GM20431 (cell line): ENCODE results near the gene CERS6.
"Not testable (repeated sequence)": the region's sequence is repeated elsewhere in the genome, so short reads cannot be mapped to it uniquely, and the experiment has no call there.

Source experiments
- in situ Hi-C: fragments of 300-500 bp; cut with MseI, MboI; formaldehyde crosslinking; loops from one replicate; pipeline ENCODE4 v1.15.0; 2020; ENCODE audit warnings: low sequenced_read_pairs; ENCODE audit not compliant: unreplicated experiment

Gene CERS6

DNA sequence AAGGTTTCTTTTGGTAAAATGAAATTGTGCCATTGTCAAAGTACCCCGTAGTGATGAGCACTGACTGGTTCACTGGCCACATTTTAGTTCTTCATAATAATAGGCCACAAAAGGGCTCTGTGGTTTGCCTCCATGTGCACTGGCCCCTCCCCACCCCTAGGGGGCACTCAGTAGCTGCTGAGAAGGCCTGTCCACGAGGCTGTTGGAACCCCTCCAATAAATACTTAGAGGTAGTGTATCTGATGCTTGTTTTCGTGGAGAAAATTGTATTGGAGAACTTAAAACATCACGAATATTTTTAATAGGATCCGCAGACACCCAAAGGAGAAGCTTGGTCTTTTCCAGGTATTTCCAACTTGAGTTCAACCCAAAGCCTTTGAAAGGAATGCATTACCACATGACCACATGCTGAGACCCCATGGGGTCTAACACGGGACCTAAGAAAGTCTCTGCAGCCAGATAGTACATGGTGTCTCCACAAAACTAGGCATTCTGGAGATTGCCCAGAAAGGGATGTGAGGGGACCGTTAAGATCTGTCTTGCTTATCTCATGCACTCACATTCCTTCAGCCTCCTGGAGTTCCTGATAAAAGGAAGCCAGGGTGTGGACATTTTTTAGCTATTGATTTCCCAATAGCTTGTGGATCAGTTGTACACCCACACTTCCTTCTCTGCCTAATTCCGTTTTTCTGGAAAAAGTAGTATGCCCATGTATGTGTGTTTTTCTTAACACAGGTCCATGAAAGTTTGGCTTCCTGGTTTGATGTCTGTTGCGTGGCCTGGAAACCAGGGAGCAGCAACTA is 317.8 kb downstream of the CERS6 start:
- in situ Hi-C loops = no loop called here

- in situ Hi-C loops = no loop called here
Measured at GRCh38 chr2:168775837-168776236, 319.8 kb downstream of the CERS6 start.

DNA sequence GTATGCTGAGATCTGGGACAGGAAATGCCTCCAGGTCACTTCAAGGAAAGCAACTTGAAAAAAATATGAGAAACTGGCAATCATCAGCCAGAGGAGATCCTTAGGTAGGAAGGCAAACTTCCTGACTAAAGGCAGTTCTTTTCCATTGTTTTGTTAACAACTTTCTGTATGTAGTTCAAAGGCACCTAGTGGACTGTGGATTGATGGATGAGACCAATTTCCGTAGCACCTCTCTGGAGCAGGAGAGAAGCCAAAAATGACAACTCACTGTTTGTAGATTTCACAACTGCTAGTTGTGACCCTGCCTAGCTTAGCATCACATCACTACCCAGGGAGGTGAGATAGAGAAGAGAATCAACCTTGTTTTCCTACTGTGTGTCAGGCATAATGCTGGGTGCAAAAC is 324.6 kb downstream of the CERS6 start:
- in situ Hi-C loops = no loop called here

DNA sequence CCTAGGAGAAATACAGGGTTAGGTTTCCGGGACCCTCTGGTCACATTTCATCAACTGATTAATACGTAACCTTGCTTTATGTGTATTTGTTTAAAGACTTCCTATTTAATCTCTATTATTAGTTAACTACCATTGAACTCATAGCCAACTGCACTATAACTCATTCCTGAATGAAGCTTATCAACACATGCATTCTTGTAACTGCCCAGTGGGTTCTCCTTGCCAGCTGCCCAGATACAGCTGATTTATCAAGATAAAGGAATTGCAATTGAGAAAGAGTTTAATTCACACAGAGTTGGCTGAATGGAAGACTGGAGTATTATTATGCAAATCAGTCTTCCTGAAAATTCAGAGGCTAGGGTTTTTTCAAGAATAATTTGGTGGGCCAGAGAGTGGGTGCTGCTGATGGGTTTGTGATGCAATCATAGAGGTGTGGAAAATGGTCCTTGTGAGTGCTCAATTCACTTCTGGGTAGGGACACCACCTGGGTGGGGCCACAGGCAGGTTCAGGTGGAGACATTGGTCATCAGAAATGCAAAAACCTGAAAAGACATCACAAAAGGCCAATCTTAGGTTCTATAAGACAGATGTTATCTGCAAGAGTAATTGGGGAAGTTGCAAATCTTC is 325.2 kb downstream of the CERS6 start:
- in situ Hi-C loops = no loop called here

DNA sequence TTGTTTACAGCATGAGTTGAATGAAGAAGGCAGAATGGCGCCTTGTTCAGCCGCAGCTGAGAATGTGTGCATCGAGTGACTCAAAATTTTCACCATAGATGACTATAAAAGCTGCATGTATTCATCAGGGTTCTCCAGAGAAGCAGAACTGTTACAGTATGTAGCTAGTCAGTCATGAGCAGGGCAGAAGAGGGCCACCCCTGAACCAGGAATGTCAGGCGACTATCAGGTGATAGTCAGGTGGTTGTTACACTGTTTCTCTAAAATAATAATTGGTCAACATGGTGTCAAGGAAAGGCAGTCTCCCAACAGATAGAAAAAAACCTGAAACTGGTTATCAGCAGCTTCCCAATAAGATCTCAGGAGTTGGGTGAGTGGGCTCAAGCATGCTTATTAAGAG is 326.2 kb downstream of the CERS6 start:
- in situ Hi-C loops = no loop called here

- in situ Hi-C loops = no loop called here
Measured at GRCh38 chr2:168784993-168785392, 328.9 kb downstream of the CERS6 start.

DNA sequence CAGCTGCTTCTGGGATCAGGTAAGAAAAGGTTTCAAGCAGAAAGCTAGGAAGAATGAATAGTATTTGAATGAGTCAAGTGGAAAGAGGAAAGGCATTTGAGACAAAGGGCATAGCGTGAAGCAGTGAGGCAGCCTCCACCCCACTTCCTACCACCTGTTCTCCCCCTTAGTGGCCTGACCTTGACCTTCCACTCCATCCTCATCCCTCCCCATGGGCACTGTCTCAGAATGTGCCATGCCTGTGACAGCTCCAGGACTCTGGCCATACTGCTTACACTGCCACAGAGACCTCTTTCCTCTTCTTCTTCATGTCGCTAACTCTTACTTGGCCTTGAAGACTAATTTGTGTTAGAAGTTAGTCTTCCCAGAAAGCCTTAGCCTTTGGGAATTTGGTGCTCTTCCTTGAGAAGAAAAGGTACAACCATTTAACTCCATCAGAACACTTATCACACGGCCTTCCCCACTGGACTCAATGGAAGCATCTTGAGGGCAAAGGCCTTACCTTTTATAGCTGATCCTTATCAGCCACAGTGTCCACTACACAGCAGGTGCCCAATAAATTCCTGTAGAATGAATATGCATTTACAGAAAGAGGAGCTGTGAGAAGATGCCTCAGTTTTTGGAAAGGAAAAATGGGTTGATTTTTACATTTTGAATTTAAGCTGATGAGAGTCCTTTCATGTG is 331.2 kb downstream of the CERS6 start:
- in situ Hi-C loops = no loop called here

GRCh38 chr2:168787782-168788376 is 331.8 kb downstream of the CERS6 start:
- in situ Hi-C loops = no loop called here

GRCh38 chr2:168789776-168790175 is 333.7 kb downstream of the CERS6 start:
- in situ Hi-C loops = no loop called here

DNA sequence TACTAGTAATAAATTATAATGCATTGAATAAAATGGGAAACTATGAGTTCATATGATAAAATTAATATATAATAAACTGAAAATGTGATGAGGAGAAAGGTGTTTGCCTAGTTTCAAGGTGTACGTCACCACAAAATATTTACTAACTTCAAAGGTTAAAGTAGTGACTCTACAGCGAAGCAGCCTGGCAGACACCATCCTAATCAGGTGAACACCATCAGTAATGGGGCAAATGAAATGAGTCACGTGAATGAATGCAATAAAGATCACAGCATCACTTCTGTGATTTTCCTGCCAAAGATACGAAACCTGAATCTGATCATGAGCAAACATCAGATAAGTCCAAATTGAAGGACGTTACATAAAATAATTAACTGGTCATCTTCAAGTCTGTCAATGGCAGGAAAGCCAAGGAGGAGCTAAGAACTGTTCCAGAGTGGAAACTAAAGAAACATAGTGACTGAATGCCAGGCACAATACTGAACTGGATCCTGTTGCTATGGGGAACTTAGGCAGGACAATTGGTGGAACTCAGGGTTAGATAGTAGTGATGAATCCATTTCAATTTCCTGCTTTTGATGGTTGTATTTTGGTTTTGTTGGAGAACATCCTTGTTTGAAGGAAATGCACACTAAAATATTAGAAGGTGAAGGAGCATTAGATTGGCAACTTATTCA is 334.3 kb downstream of the CERS6 start:
- in situ Hi-C loops = no loop called here

- in situ Hi-C loops = not testable (repeated sequence)
Measured at GRCh38 chr2:168791140-168791539, 335.1 kb downstream of the CERS6 start.

DNA sequence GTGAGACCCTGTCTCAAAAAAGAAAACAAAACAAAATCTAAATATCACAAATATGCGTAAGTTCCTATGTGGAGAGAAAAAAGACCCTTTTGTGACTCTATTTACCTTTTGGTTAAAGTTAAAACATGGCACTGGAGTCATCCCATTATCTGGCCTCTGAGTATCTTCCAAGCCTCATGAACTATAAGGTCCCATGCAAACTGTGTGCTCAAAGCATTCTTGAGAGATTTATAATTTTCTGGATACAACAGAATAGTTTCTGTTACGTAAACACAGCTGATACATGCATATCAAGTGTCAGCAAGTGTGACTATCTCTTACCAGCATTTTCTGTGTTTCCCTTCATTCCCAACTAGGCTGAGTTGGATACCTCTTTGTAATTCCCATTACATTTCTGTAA is 337.5 kb downstream of the CERS6 start:
- in situ Hi-C loops = no loop called here

GRCh38 chr2:168794968-168795367 is 338.9 kb downstream of the CERS6 start:
- in situ Hi-C loops = no loop called here

DNA sequence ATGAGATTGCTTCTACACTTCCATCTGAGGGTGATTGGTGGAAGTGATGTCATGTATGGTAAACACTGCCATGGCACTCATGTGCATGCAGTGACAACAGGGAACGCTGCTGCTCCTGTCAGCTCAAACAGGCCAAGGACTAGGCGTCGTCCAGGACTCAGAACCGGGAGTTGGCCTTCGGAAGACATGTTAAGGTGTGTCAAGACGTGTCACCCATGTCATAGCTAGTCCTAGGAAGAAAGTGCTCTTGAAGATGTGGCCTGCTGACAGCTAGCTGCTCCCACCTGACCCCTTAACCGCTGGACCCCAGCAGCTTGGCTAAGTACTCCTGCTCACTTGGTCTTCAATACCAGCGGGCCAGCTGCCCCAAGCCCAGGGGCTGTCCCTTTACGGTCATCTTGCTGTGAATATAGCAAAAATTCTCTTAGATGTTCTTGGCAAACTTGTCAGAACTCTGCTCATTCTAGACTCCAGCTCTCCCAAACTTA is 340.1 kb downstream of the CERS6 start:
- in situ Hi-C loops = no loop called here

- in situ Hi-C loops = no loop called here
Measured at GRCh38 chr2:168796583-168797285, 340.7 kb downstream of the CERS6 start.

GRCh38 chr2:168797286-168797655 is 341.2 kb downstream of the CERS6 start:
- in situ Hi-C loops = no loop called here

DNA sequence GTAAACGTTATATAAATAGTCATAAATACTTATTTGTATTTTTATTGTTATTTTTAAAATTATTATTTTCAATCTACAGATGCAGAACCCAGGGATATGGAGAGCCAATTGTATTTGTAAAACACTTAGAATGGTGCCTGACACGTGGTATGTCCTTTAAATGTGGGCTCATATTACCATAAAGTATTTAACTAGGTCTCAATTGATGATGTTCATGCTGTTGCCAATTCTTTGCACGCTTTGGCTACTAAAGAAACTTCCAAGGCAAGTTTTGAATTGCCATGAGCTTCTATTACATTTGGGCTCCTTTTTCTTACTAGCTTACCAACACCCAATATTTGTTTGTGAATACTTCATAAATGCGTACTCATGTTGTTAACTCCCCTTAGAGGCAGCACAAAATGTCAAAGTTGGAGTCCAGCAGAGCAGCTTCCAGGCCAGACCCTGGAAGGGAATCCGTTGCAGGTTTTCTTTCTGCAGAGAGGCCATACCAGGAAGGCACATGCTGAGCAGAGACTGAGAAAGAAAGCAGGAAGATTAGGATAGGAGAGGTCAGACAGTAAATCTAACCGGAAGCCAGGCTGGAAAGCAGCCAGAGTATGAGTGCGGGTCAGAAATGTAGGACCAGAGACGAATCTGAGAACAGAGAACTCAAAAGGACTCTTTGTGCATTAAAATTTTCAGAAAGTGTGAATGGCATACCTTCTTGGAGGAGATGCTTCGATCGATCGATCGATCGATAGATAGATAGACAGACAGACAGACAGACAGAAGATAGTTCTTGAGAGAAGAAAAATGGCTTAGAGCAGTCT is 342.2 kb downstream of the CERS6 start:
- in situ Hi-C loops = no loop called here

DNA sequence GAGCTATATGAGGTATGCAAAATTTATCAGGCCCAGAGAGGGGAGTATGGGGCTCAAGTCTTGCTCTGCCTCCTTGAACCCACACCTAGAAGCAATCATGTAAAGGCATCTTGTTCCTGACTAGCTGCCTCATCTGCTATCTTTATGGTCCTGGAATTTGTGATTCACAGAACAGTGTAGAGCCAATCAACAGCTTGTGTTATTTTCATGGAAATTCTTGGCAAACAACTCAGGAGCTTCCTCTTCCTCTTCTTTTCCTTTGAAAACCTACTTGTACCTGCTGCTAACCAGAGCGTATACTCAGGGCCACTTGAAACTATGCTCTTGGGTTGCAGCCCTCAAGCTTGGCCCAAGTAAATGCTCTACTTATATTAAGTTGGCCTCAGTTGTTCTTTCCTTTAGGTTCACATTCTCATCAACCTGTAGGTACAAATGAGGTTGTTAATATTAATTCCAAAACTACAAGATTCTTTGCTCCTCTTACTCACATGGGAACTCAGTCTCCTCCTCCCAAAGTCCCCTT is 342.9 kb downstream of the CERS6 start:
- in situ Hi-C loops = no loop called here

DNA sequence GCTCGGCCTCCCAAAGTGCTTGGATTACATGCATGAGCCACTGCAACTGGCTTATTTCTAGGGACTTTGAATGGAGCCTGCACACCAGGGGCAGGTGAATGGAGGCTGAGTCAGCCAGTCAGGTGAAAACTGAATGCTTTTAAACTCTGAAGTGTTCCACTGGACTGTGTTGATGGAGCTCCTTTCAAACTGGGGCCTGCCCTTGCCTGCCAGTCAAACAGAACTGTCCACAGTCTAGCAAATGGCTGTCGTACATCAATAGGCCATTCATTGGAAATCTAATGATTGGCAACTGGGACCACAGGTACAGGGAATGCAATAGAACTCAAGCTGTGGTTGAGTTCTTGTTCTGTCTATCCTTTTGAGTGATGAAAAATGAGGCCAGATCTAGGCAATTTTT is 345.4 kb downstream of the CERS6 start:
- in situ Hi-C loops = no loop called here
